GM12872 (cell line): ENCODE measurements around the gene SIK3.

Experiments used
- TF ChIP-seq, protein P1 (sequence below): IDR thresholded peaks from 3 replicates; pipeline ENCODE4 v1.5.1; 2011; ENCODE audit warnings: low read depth, mild to moderate bottlenecking, low read length, moderate library complexity; ENCODE audit not compliant: insufficient read depth

The SIK3 gene

DNA sequence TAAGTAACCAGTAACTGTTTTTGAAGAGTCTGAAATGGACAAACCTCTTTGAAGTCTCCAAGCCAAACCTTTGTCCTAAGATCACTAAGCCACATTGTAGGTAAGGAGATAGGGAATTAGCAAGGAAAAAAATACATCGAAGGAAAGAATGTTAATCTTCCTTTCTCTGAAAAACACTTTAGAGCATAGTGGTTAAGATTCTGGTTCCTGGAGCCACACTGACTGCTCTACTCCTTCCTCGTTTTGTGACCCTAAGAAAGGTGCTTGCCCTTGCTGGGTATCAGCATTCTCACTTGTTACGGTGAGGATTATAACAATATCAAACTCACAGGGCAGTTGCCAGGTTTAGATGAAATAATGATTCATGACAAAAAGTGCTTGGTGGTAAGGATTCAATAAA lies 104.0 kb downstream of the SIK3 start:
- TF ChIP-seq, protein P1, sequence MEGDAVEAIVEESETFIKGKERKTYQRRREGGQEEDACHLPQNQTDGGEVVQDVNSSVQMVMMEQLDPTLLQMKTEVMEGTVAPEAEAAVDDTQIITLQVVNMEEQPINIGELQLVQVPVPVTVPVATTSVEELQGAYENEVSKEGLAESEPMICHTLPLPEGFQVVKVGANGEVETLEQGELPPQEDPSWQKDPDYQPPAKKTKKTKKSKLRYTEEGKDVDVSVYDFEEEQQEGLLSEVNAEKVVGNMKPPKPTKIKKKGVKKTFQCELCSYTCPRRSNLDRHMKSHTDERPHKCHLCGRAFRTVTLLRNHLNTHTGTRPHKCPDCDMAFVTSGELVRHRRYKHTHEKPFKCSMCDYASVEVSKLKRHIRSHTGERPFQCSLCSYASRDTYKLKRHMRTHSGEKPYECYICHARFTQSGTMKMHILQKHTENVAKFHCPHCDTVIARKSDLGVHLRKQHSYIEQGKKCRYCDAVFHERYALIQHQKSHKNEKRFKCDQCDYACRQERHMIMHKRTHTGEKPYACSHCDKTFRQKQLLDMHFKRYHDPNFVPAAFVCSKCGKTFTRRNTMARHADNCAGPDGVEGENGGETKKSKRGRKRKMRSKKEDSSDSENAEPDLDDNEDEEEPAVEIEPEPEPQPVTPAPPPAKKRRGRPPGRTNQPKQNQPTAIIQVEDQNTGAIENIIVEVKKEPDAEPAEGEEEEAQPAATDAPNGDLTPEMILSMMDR = no peak

DNA sequence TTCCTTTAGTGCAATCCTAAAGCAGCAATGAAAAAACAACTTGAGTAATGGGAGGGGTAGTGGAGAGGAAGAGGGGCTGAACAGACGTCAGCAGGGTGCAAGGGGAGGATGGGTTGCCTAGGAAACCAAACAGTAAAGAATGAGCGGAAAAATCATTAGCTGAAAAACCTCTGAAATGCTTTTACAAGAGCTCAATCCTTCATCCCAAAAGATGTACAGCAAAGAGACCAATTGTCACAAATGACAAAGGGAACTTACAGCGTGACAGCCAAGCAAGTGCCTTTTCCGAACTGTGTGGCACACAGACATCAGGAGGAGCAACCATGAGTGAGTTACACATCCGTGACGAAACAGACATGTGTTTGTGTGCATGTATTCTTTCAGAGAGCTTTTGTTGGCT lies 104.6 kb downstream of the SIK3 start:
- TF ChIP-seq, protein P1 = no peak

DNA sequence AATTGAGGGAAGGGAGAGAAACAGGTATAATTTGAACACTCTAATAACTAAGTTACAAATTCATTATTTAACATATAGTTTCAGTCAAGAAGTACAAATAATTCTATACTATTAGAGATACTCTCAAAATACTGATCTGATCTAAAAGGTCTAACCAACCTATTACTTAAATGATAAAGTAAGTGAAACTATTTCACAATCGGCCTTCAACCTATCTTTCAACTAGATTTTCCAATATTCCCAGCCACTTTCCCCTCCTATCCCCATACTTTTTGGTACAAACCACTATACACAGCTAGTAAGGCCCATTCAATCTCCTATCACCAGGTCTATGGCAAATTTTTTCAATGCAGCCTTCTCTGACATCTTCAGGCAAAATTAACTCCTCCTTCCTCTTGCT lies 106.7 kb downstream of the SIK3 start:
- TF ChIP-seq, protein P1 = no peak

DNA sequence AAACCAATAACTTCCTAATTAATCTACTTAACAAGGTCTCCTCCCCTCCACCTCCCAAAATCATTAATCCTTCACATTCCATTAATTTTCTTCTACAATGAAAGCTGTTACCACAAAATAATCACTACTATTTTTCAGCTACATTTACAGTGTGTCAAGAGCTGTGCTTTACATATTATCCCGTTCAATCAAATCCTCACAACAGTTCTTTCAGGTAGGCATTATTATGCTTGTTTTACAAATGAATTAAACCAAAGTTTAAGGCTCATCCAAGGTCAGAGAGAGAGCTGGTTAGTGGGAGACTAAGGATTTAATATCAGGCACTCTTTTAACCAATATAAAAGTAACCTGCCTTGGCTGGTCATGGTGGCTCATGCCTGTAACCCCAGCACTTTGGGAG lies 107.4 kb downstream of the SIK3 start:
- TF ChIP-seq, protein P1 = no peak

DNA sequence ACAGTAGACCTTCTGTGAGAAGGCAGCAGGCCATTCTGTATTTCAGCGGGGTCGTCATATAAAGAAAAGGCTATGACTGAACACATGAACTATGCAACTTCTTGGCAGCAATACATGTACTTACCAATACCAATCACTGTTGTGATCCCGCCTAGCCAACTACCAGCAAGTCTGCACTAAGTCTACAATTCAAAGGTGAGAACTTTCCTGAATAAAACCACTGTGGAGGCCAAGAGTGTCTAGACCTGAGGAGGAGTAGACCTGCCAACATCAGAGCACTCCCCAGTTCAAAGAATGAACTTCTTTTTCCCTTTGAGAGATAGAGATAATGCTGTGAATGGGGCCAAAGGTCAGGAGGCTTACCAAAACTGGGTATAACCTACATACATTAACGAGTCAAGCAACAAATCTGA lies 108.2 kb downstream of the SIK3 start:
- TF ChIP-seq, protein P1 = no peak

DNA sequence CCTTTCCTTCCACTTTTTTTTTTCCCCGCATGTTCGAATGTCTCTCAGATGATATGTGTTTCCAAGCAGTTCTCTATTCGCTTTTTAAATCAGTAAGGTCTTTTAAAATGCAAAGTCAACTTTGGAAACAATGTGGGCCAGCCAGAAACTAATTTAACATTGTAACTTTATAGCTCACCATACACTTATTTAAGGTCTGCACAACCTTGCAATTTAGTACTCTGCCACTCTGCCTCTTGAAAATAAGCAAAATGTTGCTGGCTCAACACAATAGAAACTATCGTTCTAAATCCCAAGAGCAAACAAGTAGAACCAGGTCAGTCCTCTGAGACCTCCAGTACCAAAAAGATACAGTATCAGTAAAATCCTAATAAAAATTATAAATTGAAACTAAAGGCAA lies 109.0 kb downstream of the SIK3 start:
- TF ChIP-seq, protein P1 = no peak

DNA sequence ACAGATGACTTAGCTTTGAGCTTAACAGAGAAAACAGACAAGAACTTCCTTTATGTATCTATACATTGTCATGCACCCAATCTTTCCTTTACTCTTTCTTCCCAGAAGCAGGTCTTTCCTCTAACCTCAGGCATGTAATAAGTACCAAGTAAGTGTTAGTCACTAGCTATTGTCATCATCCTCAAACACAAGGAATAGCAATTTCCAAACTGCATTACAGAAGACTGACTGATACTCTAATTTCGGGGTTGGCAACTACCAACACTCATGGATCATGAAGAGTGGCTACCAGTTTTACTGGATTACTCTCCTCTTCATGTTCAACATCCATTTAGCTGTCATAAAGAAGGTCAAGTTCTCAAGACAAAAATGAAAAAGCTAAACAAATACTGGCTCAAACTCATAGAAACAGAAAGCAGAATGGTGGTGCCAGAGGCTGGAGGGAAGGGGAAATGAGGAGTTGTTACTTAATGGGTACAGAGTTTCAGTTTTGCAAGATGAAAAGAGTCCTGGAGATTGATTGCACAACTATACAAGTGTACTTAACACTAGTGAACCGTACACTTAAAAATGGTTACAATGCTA lies 111.6 kb downstream of the SIK3 start:
- TF ChIP-seq, protein P1 = no peak
